Fibroblast of villous mesenchyme (primary cell): ENCODE measurements around the gene AIP. TPM values are rescaled to one million over a fixed set of nuclear protein-coding genes. Genes with fewer than 3 reads are reported as not detected.

Source experiments
- DNase-seq: peaks from one replicate; pipeline ENCODE4 v3.0.0-alpha.2; 2010; ENCODE audit warnings: low read depth
- H3K4me3 ChIP-seq: 2 replicates; pipeline ENCODE4 v1.5.1; 2011; ENCODE audit warnings: low read depth, mild to moderate bottlenecking, low read length
- CTCF ChIP-seq: IDR thresholded peaks from 2 replicates; pipeline ENCODE4 v1.5.1; 2012; ENCODE audit warnings: low read depth, mild to moderate bottlenecking, low read length; ENCODE audit not compliant: insufficient read depth
- total RNA-seq: library from RNA; depleted of rRNA; stranded (reverse); fragments of >200 nt; gene quantifications from 2 replicates; pipeline ENCODE4 v1.2.3, GENCODE V29; 2012

The AIP gene
- total RNA-seq, 1 donor = 42.7 TPM

DNA sequence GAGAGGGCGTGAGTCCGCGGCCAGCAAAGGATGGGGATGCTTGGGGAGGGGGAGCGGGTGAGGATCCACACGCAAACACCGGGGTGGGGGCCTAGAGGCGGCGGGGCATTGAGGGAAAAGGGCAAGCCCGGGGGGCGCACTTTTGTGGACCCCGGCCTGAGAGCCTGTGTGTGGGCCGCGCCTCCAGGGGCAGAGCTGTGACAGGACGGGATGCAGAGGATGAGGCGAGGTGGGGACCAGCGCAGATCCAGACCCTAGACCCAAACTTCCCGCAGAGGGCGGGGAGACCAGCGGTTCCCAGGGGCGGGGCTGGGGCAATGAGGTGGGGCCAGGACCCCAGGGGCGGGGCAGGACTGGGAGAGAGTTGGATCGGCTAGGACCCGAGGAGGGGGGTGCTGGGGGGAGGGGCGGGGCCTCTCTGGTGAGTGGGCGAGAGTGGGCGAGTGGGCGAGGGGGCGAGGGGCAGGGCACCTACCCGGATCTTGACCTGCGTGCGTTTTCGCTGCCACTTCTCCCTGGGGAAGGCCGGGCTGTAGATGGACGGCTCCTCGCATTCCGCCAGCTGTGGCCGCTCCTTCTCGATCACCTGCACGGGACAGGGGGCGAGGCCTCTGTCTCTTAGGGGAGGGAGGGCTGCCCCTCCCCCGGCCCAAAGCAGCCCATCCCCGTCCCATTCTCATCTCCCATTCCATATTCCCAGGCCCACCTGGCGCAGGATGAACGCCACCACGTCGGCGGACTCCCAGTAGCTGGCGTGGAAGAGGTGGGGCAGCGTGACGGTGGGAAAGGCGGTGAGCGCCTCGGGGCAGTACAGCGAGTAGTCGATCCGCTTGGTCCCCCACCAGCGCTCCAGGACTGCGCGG lies 11.8 kb downstream of the AIP start:
- H3K4me3 ChIP-seq = no peak overlapping the region
- TF ChIP-seq CTCF = no peak
- DNase-seq = no peak

GRCh38 chr11:67495234-67496005 lies 12.6 kb downstream of the AIP start:
- no peak overlapping the region for H3K4me3 ChIP-seq
- TF ChIP-seq CTCF = no peak
- DNase-seq = no peak

- DNase-seq = no peak
- no peak overlapping the region for H3K4me3 ChIP-seq
- TF ChIP-seq CTCF = no peak
These were observed 13.3 kb downstream of the AIP start for GRCh38 chr11:67496113-67496512.

DNA sequence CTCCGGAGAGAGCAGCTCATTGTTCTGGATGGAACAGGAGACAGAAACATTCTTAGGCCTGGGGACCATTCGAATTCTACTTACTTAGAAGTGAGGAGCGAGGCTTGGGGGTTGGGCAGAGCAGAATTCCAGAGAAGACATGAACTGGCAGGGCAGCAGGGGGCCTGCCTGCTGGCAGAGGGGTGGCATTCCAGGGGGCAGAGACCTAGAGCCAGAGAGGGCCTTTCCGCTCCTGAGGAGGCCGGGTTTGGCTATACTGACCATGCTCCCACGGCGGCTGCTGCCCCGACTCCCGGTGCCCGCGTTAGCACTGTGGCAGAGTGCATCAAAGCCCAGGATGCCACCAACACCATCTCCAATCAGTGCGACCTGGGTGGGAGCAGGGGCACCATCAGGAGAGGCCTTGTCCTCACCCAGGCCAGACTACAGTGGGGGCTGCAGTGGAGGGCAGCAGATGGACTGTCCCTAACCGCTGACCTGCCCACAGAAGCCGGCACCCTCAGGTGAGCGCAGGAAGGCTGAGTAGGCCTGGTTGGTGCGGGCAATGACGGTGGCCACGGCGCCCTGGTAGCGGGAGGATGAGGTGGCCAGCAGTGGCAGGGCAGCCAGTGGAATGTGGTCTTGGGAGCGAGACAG lies 14.9 kb downstream of the AIP start:
- no peak for TF ChIP-seq CTCF
- no peak for DNase-seq
- no peak overlapping the region for H3K4me3 ChIP-seq

DNA sequence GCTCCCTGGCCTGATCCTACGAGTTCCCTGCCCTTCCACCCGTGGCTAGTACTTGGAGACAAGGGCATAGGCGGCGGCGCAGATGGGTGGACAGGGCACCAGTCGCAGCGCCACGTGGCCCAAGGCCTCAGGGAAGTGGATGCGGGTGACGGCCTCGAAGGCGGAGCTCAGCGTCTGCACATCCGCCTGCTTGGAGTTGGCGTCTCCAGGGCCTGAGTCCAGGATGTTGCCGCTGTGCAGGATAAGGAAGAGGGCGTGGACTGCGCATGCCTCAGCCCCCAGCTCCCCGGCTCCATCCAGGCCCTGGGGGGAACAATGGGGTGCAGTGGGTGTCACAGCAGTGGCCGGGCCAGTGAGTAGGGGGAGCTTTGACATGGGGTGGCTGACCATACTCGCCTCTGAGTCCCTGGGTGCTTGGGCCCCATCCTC lies 15.7 kb downstream of the AIP start:
- no peak for DNase-seq

More for the DNA sequence above, 15.7 kb downstream of the AIP start:
- TF ChIP-seq CTCF = no peak
- H3K4me3 ChIP-seq = no peak overlapping the region
